NB4 (cell line): ENCODE data around the gene OR8A1.

Experiments
- DNase-seq: peaks from one replicate; pipeline ENCODE4 v3.0.0; 2010; ENCODE audit warnings: low read depth
- H3K4me3 ChIP-seq: one replicate; pipeline ENCODE4 v1.5.1; 2011; ENCODE audit warnings: mild to moderate bottlenecking, low read depth, low read length, moderate library complexity
- MYC ChIP-seq: IDR thresholded peaks from 2 replicates; pipeline ENCODE4 v1.6.1; 2011; ENCODE audit warnings: low read depth, low read length
- POLR2A ChIP-seq: IDR thresholded peaks from 2 replicates; pipeline ENCODE4 v1.6.1; 2011; ENCODE audit warnings: mild to moderate bottlenecking; ENCODE audit not compliant: insufficient read length; ENCODE audit errors: extremely low read depth
- TF ChIP-seq, protein P1 (sequence below): IDR thresholded peaks from 2 replicates; pipeline ENCODE4 v1.6.1; 2011; ENCODE audit warnings: low read depth, low read length
- TF ChIP-seq, protein P2 (sequence below): IDR thresholded peaks from one replicate; pipeline ENCODE4 v1.5.1; 2012; ENCODE audit warnings: low read depth, low read length

The OR8A1 gene

DNA sequence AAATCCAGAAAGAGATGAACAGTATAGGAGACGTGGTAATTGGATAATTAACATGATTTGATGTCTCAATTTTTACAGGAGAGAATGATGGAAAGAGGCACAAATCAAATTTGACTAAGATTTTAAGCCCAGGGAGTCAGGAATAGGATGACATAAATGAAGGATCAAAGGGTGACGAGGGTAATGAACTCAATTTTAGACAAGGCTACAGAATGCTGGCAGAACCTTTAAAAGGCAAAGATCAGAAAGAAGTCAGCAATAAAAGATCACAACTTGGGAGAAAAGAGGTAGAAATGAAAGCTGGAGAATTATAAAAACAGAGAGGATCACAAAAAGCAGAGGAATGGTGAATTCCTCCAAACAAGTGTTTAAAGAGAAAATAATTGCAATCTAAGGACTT, 13.0 kb upstream of the OR8A1 start:
- H3K4me3 ChIP-seq: no peak overlapping the region
- no peak for DNase-seq
- TF ChIP-seq POLR2A (no peak), MYC (no peak)
- TF ChIP-seq, protein P1, sequence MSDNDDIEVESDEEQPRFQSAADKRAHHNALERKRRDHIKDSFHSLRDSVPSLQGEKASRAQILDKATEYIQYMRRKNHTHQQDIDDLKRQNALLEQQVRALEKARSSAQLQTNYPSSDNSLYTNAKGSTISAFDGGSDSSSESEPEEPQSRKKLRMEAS: no peak
- TF ChIP-seq, protein P2, sequence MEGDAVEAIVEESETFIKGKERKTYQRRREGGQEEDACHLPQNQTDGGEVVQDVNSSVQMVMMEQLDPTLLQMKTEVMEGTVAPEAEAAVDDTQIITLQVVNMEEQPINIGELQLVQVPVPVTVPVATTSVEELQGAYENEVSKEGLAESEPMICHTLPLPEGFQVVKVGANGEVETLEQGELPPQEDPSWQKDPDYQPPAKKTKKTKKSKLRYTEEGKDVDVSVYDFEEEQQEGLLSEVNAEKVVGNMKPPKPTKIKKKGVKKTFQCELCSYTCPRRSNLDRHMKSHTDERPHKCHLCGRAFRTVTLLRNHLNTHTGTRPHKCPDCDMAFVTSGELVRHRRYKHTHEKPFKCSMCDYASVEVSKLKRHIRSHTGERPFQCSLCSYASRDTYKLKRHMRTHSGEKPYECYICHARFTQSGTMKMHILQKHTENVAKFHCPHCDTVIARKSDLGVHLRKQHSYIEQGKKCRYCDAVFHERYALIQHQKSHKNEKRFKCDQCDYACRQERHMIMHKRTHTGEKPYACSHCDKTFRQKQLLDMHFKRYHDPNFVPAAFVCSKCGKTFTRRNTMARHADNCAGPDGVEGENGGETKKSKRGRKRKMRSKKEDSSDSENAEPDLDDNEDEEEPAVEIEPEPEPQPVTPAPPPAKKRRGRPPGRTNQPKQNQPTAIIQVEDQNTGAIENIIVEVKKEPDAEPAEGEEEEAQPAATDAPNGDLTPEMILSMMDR: no peak

DNA sequence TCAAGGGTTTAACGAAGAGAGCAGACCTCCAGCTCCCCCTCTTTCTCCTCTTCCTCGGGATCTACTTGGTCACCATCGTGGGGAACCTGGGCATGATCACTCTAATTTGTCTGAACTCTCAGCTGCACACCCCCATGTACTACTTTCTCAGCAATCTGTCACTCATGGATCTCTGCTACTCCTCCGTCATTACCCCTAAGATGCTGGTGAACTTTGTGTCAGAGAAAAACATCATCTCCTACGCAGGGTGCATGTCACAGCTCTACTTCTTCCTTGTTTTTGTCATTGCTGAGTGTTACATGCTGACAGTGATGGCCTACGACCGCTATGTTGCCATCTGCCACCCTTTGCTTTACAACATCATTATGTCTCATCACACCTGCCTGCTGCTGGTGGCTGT, 363 bp downstream of the OR8A1 start:
- no peak overlapping the region for H3K4me3 ChIP-seq
- DNase-seq: no peak
- TF ChIP-seq, protein P1: no peak
- TF ChIP-seq POLR2A (no peak), MYC (no peak)
- TF ChIP-seq, protein P2: no peak

DNA sequence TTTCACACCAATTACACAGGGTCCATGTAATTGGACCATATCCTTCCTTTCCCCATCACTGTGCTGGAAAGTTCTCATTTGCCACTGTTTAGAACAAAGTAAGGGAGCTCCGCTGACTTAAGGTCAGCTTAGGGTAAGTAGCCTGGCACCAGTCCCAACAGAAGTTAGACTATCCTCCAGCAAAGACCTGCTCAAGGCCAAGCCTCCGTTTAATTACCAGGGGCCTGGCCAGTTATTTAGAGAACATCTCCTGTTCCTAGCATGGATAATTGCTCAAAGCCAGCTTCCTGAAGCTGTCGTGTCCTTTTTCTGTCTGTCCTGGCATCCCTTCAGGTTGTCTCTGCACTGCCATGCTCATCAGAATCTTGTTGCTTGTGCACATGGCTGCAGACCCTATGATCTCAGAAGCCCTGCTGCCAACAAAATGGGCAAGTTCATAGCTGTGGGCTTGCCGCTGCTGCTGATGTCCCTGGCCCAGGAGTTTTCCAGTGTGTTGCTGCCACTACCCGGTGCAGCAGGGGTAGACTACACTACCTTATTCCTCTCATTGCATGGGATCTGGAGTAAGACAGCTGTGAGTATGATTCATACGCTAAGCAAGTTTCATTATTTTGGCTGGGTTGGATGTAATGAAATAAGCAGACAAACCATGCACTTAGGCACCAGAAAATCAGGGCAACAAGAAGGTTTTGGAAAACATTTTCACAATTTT, 8.1 kb downstream of the OR8A1 start:
- H3K4me3 ChIP-seq: no peak overlapping the region
- TF ChIP-seq MYC: no peak
- TF ChIP-seq, protein P1: no peak
- TF ChIP-seq, protein P2: no peak
- DNase-seq: no peak

DNA sequence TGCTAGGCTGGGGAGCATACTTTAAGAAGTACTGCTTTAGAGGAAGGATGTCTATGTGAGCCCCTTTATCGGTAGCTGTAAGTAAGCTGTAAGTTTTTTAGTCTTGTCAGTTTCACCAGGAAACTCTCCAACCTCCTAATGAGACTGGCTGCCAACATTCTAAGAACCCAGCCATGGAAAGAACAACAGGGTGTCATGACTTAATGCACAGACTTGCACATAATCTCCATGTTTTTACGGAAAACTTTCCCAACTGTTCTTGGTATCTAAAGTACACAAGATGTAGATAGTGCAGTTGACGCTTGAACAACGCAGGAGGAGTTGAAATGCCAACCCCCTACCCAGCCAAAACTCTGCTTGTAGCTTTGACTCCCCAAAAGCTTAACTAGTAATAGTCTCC, 9.0 kb downstream of the OR8A1 start:
- H3K4me3 ChIP-seq: no peak overlapping the region
- TF ChIP-seq POLR2A (no peak), MYC (no peak)
- TF ChIP-seq, protein P2: no peak
- TF ChIP-seq, protein P1: no peak
- no peak for DNase-seq

DNA sequence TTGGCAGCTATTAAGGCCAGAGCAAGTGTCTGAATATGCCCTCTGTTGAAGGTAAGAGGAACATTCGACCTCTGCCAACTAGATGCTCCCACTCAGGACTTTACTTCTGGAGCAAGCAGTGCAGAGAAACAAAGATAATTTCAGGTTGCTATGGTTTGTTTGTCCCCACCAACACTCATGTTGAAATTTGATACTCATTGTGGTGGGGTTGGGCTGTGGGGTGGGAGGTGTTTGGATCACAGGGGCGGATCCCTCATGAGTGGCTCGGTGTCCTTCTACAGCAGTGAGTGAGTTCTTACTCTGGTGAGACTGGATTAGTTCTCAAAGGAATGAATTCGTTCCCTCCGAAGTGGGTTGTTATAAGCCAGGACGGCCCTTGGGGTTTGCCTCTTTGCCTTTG, 12.0 kb downstream of the OR8A1 start:
- no peak overlapping the region for H3K4me3 ChIP-seq
- TF ChIP-seq, protein P2: no peak
- TF ChIP-seq MYC (no peak), POLR2A (no peak)
- TF ChIP-seq, protein P1: no peak
- no peak for DNase-seq
